HepG2 (cell line): ENCODE data around the gene TXNRD2. TPM values are rescaled to one million over a fixed set of nuclear protein-coding genes. Genes with fewer than 3 reads are reported as not detected.

Experiments
- ATAC-seq: fragments of 200-7000 bp; cut with Tn5 transposase; 3 replicates; pipeline ENCODE4 v1.9.1; 2020; ENCODE audit warnings: mild to moderate bottlenecking, moderate library complexity
- BruUV-seq: library from RNA; stranded (reverse); fragments of 400-500 nt; replicated peaks from 2 replicates; lab custom pipeline; 2021; lab: Mats Ljungman, UMichigan
- CTCF ChIA-PET: fragments of 300-600 bp; formaldehyde crosslinking; extraction: SDS; loops from one replicate; lab custom pipeline; 2021; ENCODE audit warnings: low total read pairs, inconsistent platforms, low intra/inter-chr PET ratio; lab: Yijun Ruan, JAX
- POLR2A ChIA-PET: fragments of 350-600 bp; sonication (Branson Sonifier 250); formaldehyde crosslinking; loops from one replicate; lab custom pipeline; 2020; ENCODE audit warnings: antibody characterized with exemption, inconsistent platforms; lab: Yijun Ruan, JAX
- DNase-seq: peaks from one replicate; pipeline ENCODE4 v3.0.0-alpha.2; 2015; ENCODE audit warnings: low spot score
- FAIRE-seq: peaks from 3 replicates; lab custom pipeline; 2011; peaks lifted over from hg19 to GRCh38; lab: Jason Lieb, UNC
- H2AFZ ChIP-seq: one replicate; pipeline ENCODE4 v1.6.1; 2011; ENCODE audit warnings: low read length, inconsistent platforms
- H3K27ac ChIP-seq: fragments of 300-600 bp; 3 replicates; pipeline ENCODE4 v1.8.0; 2011; ENCODE audit warnings: mixed run types, mild to moderate bottlenecking, mixed read lengths, low read length, inconsistent platforms; ENCODE audit not compliant: insufficient read depth; ENCODE audit errors: extremely low read length
- H3K27me3 ChIP-seq, 2 experiments: fragments of 200-600 bp in 1 of 2; 2 replicates in 1 of 2; 3 replicates in 1 of 2; pipeline versions ENCODE4 v1.6.0 to v1.8.0; 2011; ENCODE audit warnings: low read length in 2 of 2, mild to moderate bottlenecking in 2 of 2, moderate library complexity in 2 of 2, inconsistent platforms in 1 of 2; ENCODE audit not compliant: insufficient read depth in 2 of 2, control insufficient read depth in 1 of 2
- H3K36me3 ChIP-seq, 2 experiments: fragments of 200-600 bp in 1 of 2; replicated peaks in 1 of 2; 2 replicates in 1 of 2; 3 replicates in 1 of 2; pipeline versions ENCODE4 v1.5.1 to v1.8.0; 2011; ENCODE audit warnings: low read length in 2 of 2, inconsistent platforms in 1 of 2; ENCODE audit not compliant: insufficient read depth in 2 of 2, control insufficient read depth in 1 of 2
- H3K4me1 ChIP-seq: 2 replicates; pipeline ENCODE4 v1.5.1; 2012; ENCODE audit warnings: low read length, inconsistent platforms; ENCODE audit not compliant: insufficient read depth
- H3K4me2 ChIP-seq: 2 replicates; pipeline ENCODE4 v1.6.0; 2011; ENCODE audit warnings: low read depth, low read length, inconsistent platforms
- H3K4me3 ChIP-seq, 3 experiments: fragments of 200-600 bp in 1 of 3; sonication (generic), shearing (Covaris generic) in 1 of 3; replicated peaks in 1 of 3; 2 replicates each; pipeline ENCODE4 v1.5.1; 2011 to 2016; ENCODE audit warnings: low read length in 3 of 3, inconsistent platforms in 2 of 3, low read depth in 2 of 3, mild to moderate bottlenecking in 2 of 3, control low read depth in 1 of 3, mixed read lengths in 1 of 3; ENCODE audit not compliant: insufficient read depth in 1 of 3
- H3K79me2 ChIP-seq: one replicate; pipeline ENCODE4 v1.6.1; 2011; ENCODE audit warnings: low read length, inconsistent platforms; ENCODE audit not compliant: insufficient read depth
- H3K9ac ChIP-seq: 2 replicates; pipeline ENCODE4 v1.6.0; 2011; ENCODE audit warnings: mild to moderate bottlenecking, low read depth, low read length, inconsistent platforms; ENCODE audit not compliant: insufficient read depth
- H3K9me3 ChIP-seq: 2 replicates; pipeline ENCODE4 v1.5.1; 2012; ENCODE audit warnings: mild to moderate bottlenecking, low read length
- H4K20me1 ChIP-seq: 2 replicates; pipeline ENCODE4 v1.6.0; 2011; ENCODE audit warnings: inconsistent platforms, mild to moderate bottlenecking, low read length, moderate library complexity; ENCODE audit not compliant: insufficient read depth
- ARNT2 ChIP-seq: sonication (generic); formaldehyde crosslinking; IDR thresholded peaks from 2 replicates; pipeline ENCODE4 v1.8.0; 2022; ENCODE audit warnings: mild to moderate bottlenecking, low read depth, missing genetic modification reagents, moderate library complexity
- CCDC6 ChIP-seq: sonication (generic); formaldehyde crosslinking; IDR thresholded peaks from 2 replicates; pipeline ENCODE4 v1.8.1; 2022; ENCODE audit warnings: mild to moderate bottlenecking, missing genetic modification reagents, moderate library complexity
- DNMT1 ChIP-seq: sonication (generic); formaldehyde crosslinking; IDR thresholded peaks from 2 replicates; pipeline ENCODE4 v1.5.1; 2020; ENCODE audit warnings: mild to moderate bottlenecking, missing genetic modification reagents
- HNRNPL ChIP-seq: fragments of 200-400 bp; formaldehyde crosslinking; IDR thresholded peaks from 2 replicates; pipeline ENCODE4 v1.6.1; 2017; ENCODE audit warnings: mild to moderate bottlenecking, low read depth, low read length
- MAFK ChIP-seq, 2 experiments: IDR thresholded peaks in 1 of 2; conservative IDR thresholded peaks in 1 of 2; 2 replicates each; pipeline ENCODE4 v1.6.1; 2011; ENCODE audit warnings: improper control_type of control experiment in 2 of 2, low read length in 2 of 2
- MEF2D ChIP-seq: sonication (generic); formaldehyde crosslinking; IDR thresholded peaks from 2 replicates; pipeline ENCODE4 v1.5.1; 2020; ENCODE audit warnings: mild to moderate bottlenecking, missing genetic modification reagents
- MLXIP ChIP-seq: sonication (generic); formaldehyde crosslinking; IDR thresholded peaks from 2 replicates; pipeline ENCODE4 v1.9.0; 2021; ENCODE audit warnings: missing genetic modification reagents, borderline replicate concordance
- SIN3A ChIP-seq: IDR thresholded peaks from 2 replicates; pipeline ENCODE4 v1.6.1; 2011; ENCODE audit warnings: low read depth, mild to moderate bottlenecking, control low read depth, low read length, borderline replicate concordance
- THYN1 ChIP-seq: sonication (generic); formaldehyde crosslinking; IDR thresholded peaks from 2 replicates; pipeline ENCODE4 v1.8.1; 2023; ENCODE audit warnings: low read depth, mild to moderate bottlenecking, moderate library complexity, missing genetic modification reagents, borderline replicate concordance
- TP53 ChIP-seq: sonication (generic); formaldehyde crosslinking; conservative IDR thresholded peaks from 2 replicates; pipeline ENCODE4 v1.4.0; 2020; ENCODE audit warnings: missing genetic modification reagents
- ZFP1 ChIP-seq: IDR thresholded peaks from 2 replicates; pipeline ENCODE4 v1.6.1; 2016
- ZNF329 ChIP-seq: sonication (generic); formaldehyde crosslinking; IDR thresholded peaks from 2 replicates; pipeline ENCODE4 v1.9.0; 2021; ENCODE audit warnings: low read depth, mild to moderate bottlenecking, missing genetic modification reagents
- ZNF569 ChIP-seq: sonication (generic); formaldehyde crosslinking; IDR thresholded peaks from 2 replicates; pipeline ENCODE4 v1.5.0; 2020; ENCODE audit warnings: mild to moderate bottlenecking, missing genetic modification reagents, moderate library complexity, borderline replicate concordance
- ZNF761 ChIP-seq: sonication (generic); formaldehyde crosslinking; conservative IDR thresholded peaks from 2 replicates; pipeline ENCODE4 v1.4.0; 2020; ENCODE audit warnings: mild to moderate bottlenecking, missing genetic modification reagents
- in situ Hi-C: cut with HindIII; loops from 2 replicates; pipeline ENCODE4 v1.10.0; 2017; ENCODE audit warnings: low pct_unique_long_range_greater_than_20kb; ENCODE audit not compliant: extremely low pct_ligation_motif_present
- intact Hi-C: fragments of 100-400 bp; cut with micrococcal nuclease; formaldehyde crosslinking; loops from one replicate; pipeline ENCODE4 v1.10.0; 2022; ENCODE audit not compliant: unreplicated experiment
- polyA plus RNA-seq, 8 experiments: library from polyadenylated mRNA; depleted of rRNA in 3 of 8; stranded (reverse) in 7 of 8; unstranded in 1 of 8; fragments of >200 nt; fragmentation: Illumina TruSeq in 4 of 8; extraction: Trizol in 4 of 8; gene quantifications; 2 replicates each; pipeline versions ENCODE4 v1.2.1 to v1.2.3, GENCODE V29; 2011 to 2016; ENCODE audit warnings: low read depth in 4 of 8, missing spikeins in 1 of 8, mixed read lengths in 1 of 8; ENCODE audit not compliant: insufficient read depth in 1 of 8
- total RNA-seq, 5 experiments: library from RNA; depleted of rRNA; stranded (reverse); fragments of >200 nt; fragmentation: Illumina TruSeq; extraction: Trizol; gene quantifications; 2 replicates each; pipeline ENCODE4 v1.2.3, GENCODE V29; 2016; ENCODE audit warnings: low read depth in 1 of 5

TXNRD2 gene
- total and polyA plus RNA-seq, 2 of the 13 experiments (the other 11 are each of a cell fraction or from before 2014, with no cell fraction given): 17.5 to 18.6 TPM

GRCh38 chr22:19941365-19942082 is at the start of gene TXNRD2, which contains the start of gene COMT (continued):
- peak; percentile 77; the same call in 1 of the 2 replicates for TF ChIP-seq CCDC6 (CRISPR knock-in tag)

GRCh38 chr22:19991395-19991644 is 49.7 kb upstream of the TXNRD2 start:
- H2AFZ ChIP-seq: no peak overlapping the region
- TF ChIP-seq TP53 (CRISPR knock-in tag) (no peak), THYN1 (CRISPR knock-in tag) (no peak), DNMT1 (no peak), MAFK (conservative IDR thresholded peaks at IDR 0.05 in 1 of 2, IDR thresholded peaks at IDR 0.05 in 1 of 2; ENCODE audit: low read length in 2 of 2) (no peak), HNRNPL (no peak), MEF2D (no peak), ZNF761 (no peak), ARNT2 (CRISPR knock-in tag) (no peak), SIN3A (no peak), ZFP1 (CRISPR knock-in tag) (no peak), ZNF329 (CRISPR knock-in tag) (no peak), MLXIP (no peak), ZNF569 (CRISPR knock-in tag) (no peak)
- TF ChIP-seq, all 625 proteins: peak for 0
- H3K79me2 ChIP-seq: no peaks in the 10 kb centered on the region
- ATAC-seq: no peak
- H3K4me2 ChIP-seq: no peak overlapping the region
- CTCF ChIA-PET: no interaction called here
- DNase-seq: no peak
- peaks cover 8% of the 10 kb centered on the region for H3K4me1 ChIP-seq
- H3K27ac ChIP-seq: no peak overlapping the region
- H3K9me3 ChIP-seq: no peaks in the 10 kb centered on the region
- H3K27me3 ChIP-seq: no peaks in the 10 kb centered on the region
- no peak for FAIRE-seq
- H3K9ac ChIP-seq: no peak overlapping the region
- POLR2A ChIA-PET: no interaction called here
- BruUV-seq: no TSS peak
- intact Hi-C loops (no loop called here), in situ Hi-C loops (no loop called here)
- H3K4me3 ChIP-seq: no peak overlapping the region
- peaks cover 2% of the 10 kb centered on the region; the same call in 1 of the 2 replicates for H4K20me1 ChIP-seq
- H3K36me3 ChIP-seq: no peaks in the 10 kb centered on the region; a peak in 1 of 5 replicates
